Measurements from ENCODE around the gene MYT1. TPM values are rescaled to one million over a fixed set of nuclear protein-coding genes. Genes with fewer than 3 reads are reported as not detected.

Gene MYT1
- polyA plus RNA-seq, 1 of the 3 experiments (the other 2 are of a cell fraction) = 0.10 TPM

GRCh38 chr20:64193058-64193457 is 28.8 kb downstream of the MYT1 start:
- Histone ChIP-seq H3K27me3 (ENCODE audit: insufficient read depth) (no peaks in the 10 kb centered on the region; the same call in 1 of the 2 replicates), H2AFZ (ENCODE audit: low read depth) (no peak overlapping the region), H3K27ac (ENCODE audit: low read depth in 2 of 2, low read length in 1 of 2) (no peak overlapping the region), H3K4me1 (ENCODE audit: control insufficient read depth in 1 of 2, insufficient read depth in 2 of 2, low read depth in 1 of 2, low read length in 1 of 2) (peaks cover 0 to 17% of the 10 kb centered on the region in 2 experiments; a peak in 1 of 4 replicates), H3K36me3 (replicated peaks in 1 of 2; ENCODE audit: control insufficient read depth in 1 of 2, insufficient read depth in 2 of 2, low read length in 1 of 2) (no peaks in the 10 kb centered on the region), H4K20me1 (ENCODE audit: insufficient read depth) (no peaks in the 10 kb centered on the region), H3K79me2 (ENCODE audit: insufficient read depth) (no peaks in the 10 kb centered on the region), H3K4me3 (ENCODE audit: low read depth in 2 of 2, low read length in 1 of 2) (no peak overlapping the region), H3K9ac (no peak overlapping the region), H3K9me2 (no peaks in the 10 kb centered on the region), H3K4me2 (no peak overlapping the region), H3F3A (replicated peaks; ENCODE audit: insufficient read depth) (no peaks in the 10 kb centered on the region), H3K9me3 (no peaks in the 10 kb centered on the region)
- TF ChIP-seq NFIC (IDR thresholded peaks at IDR 0.05; ENCODE audit: borderline replicate concordance) (no peak), RXRA (IDR thresholded peaks at IDR 0.05; ENCODE audit: borderline replicate concordance, low read depth) (no peak), FOXJ3 (CRISPR knock-in tag; IDR thresholded peaks at IDR 0.05) (no peak), GABPA (IDR thresholded peaks at IDR 0.05; ENCODE audit: low read depth) (no peak), EP300 (IDR thresholded peaks at IDR 0.05; ENCODE audit: borderline replicate concordance in 1 of 2, low read depth in 1 of 2, low read length in 1 of 2) (no peak), POLR2AphosphoS5 (IDR thresholded peaks at IDR 0.05; ENCODE audit: low read depth, low read length) (no peak), SMC3 (IDR thresholded peaks at IDR 0.05; ENCODE audit: low read depth, low read length) (no peak), MEF2A (IDR thresholded peaks at IDR 0.05; ENCODE audit: borderline replicate concordance, low read depth) (no peak), RFX5 (IDR thresholded peaks at IDR 0.05; ENCODE audit: low read length) (no peak), NRF1 (IDR thresholded peaks at IDR 0.05; ENCODE audit: low read depth, low read length) (no peak), ZBTB33 (IDR thresholded peaks at IDR 0.05; ENCODE audit: borderline replicate concordance, low read depth) (no peak), EZH2phosphoT487 (IDR thresholded peaks at IDR 0.05; ENCODE audit: borderline replicate concordance, low read depth) (no peak), ELF1 (IDR thresholded peaks at IDR 0.05) (no peak), GATA2 (CRISPR knock-in tag; IDR thresholded peaks at IDR 0.05) (no peak), RAD21 (IDR thresholded peaks at IDR 0.05; ENCODE audit: low read length) (no peak), FOXM1 (IDR thresholded peaks at IDR 0.05; ENCODE audit: low read depth) (no peak), MAX (IDR thresholded peaks at IDR 0.05; ENCODE audit: low read depth) (no peak), YY1 (IDR thresholded peaks at IDR 0.05; ENCODE audit: low read depth) (no peak)
- CTCF ChIA-PET = no interaction called here
- 37% methylated on average over 3 of the region's 3 CpGs for WGBS (ENCODE audit: low lambda C conversion rate)
- POLR2A ChIA-PET = no interaction called here
- no peak for DNase-seq

- H3K9ac ChIP-seq = no peak overlapping the region
- H3F3A ChIP-seq (replicated peaks; ENCODE audit: insufficient read depth) = no peaks in the 10 kb centered on the region
- H3K4me3 ChIP-seq (ENCODE audit: low read depth in 2 of 2, low read length in 1 of 2) = no peak overlapping the region
- no peaks in the 10 kb centered on the region for H4K20me1 ChIP-seq (ENCODE audit: insufficient read depth)
- CTCF ChIA-PET = interaction anchor here (0.6 kb wide), 1 partner anchor 137 kb away, joined by 3 read pairs; no protein-coding TSS in a partner anchor
- peaks cover 0 to 17% of the 10 kb centered on the region in 2 experiments; a peak in 1 of 4 replicates for H3K4me1 ChIP-seq (ENCODE audit: control insufficient read depth in 1 of 2, insufficient read depth in 2 of 2, low read depth in 1 of 2, low read length in 1 of 2)
- no peaks in the 10 kb centered on the region for H3K36me3 ChIP-seq (replicated peaks in 1 of 2; ENCODE audit: control insufficient read depth in 1 of 2, insufficient read depth in 2 of 2, low read length in 1 of 2)
- peak; percentile 47 for DNase-seq
- no peaks in the 10 kb centered on the region for H3K79me2 ChIP-seq (ENCODE audit: insufficient read depth)
- POLR2A ChIA-PET = interaction anchor here (1.7 kb wide), 1 partner anchor 40 kb away, joined by 3 read pairs; no protein-coding TSS in a partner anchor
- no peaks in the 10 kb centered on the region for H3K9me2 ChIP-seq
- no peak overlapping the region; a peak in 1 of 4 replicates for H3K27ac ChIP-seq (ENCODE audit: low read depth in 2 of 2, low read length in 1 of 2)
- H3K4me2 ChIP-seq = no peak overlapping the region
- no peaks in the 10 kb centered on the region for H3K9me3 ChIP-seq
- no peaks in the 10 kb centered on the region; the same call in 1 of the 2 replicates for H3K27me3 ChIP-seq (ENCODE audit: insufficient read depth)
- H2AFZ ChIP-seq (ENCODE audit: low read depth) = no peak overlapping the region
- TF ChIP-seq YY1 (IDR thresholded peaks at IDR 0.05; ENCODE audit: low read depth) (no peak), EZH2phosphoT487 (IDR thresholded peaks at IDR 0.05; ENCODE audit: borderline replicate concordance, low read depth) (no peak)
Observed at GRCh38 chr20:64194269-64194668, 30.0 kb downstream of the MYT1 start.
